ENCODE data around the gene RNPS1.
"Not testable (repeated sequence)": the region's sequence is repeated elsewhere in the genome, so short reads cannot be mapped to it uniquely, and the experiment has no call there.

DNA sequence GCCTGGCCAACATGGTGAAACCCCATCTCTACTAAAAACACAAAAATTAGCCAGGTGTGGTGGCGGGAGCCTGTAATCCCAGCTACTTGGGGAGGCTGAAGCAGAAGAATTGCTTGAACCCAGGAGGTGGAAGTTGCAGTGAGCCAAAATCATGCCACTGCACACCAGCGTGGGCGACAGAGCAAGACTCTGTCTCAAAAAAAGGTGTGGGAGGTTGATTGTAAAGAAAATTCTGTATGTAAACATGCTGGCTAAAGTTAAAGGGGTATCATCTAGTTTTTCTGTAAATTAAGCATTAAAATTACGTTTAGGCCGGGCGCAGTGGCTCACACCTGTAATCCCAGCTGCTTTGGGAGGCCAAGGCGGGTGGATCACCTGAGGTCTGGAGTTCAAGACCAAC lies 9.4 kb downstream of the RNPS1 start:
- TF ChIP-seq, protein P1, sequence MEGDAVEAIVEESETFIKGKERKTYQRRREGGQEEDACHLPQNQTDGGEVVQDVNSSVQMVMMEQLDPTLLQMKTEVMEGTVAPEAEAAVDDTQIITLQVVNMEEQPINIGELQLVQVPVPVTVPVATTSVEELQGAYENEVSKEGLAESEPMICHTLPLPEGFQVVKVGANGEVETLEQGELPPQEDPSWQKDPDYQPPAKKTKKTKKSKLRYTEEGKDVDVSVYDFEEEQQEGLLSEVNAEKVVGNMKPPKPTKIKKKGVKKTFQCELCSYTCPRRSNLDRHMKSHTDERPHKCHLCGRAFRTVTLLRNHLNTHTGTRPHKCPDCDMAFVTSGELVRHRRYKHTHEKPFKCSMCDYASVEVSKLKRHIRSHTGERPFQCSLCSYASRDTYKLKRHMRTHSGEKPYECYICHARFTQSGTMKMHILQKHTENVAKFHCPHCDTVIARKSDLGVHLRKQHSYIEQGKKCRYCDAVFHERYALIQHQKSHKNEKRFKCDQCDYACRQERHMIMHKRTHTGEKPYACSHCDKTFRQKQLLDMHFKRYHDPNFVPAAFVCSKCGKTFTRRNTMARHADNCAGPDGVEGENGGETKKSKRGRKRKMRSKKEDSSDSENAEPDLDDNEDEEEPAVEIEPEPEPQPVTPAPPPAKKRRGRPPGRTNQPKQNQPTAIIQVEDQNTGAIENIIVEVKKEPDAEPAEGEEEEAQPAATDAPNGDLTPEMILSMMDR (IDR thresholded peaks at IDR 0.05) = not testable (repeated sequence)
- not testable (repeated sequence) for TF ChIP-seq POLR2A (IDR thresholded peaks at IDR 0.05)
